Cardiac fibroblast (primary cell): ENCODE measurements around the gene BCAR3.

Experiments
- DNase-seq, 2 donors: peaks; one replicate each; pipeline versions ENCODE4 v3.0.0 to v3.0.0-alpha.2; 2010; ENCODE audit warnings: low read depth in 2 of 2
- H3K4me3 ChIP-seq, 2 donors: replicated peaks in 1 of 2; 1 replicate in 1 of 2; 2 replicates in 1 of 2; pipeline ENCODE4 v1.5.1; 2011; ENCODE audit warnings: low read depth in 2 of 2, low read length in 2 of 2, mild to moderate bottlenecking in 2 of 2, moderate library complexity in 1 of 2
- TF ChIP-seq, protein P1 (sequence below): IDR thresholded peaks from one replicate; pipeline ENCODE4 v1.5.1; 2011; ENCODE audit warnings: low read depth, mild to moderate bottlenecking, low read length, inconsistent platforms

Gene BCAR3

DNA sequence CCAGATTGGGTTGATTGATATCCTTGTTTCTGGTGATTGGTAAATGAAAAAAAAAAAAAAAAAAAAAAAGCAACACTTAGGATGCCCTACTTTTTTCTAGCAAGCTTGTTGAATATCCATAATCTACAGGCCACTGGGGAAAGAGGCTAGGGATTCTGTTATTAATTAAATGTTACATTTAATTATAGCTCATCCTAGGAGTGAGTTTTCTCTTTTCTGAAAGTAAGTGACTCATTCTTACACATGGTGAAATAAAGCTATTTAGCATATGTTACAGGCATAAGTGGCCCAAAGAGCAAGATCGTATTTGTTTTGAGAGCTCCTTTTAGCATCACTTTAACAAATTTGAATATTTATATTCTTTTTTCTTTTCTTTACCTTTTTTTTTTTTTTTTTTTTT lies 139.2 kb downstream of the BCAR3 start:
- DNase-seq, result no peak
- TF ChIP-seq, protein P1, sequence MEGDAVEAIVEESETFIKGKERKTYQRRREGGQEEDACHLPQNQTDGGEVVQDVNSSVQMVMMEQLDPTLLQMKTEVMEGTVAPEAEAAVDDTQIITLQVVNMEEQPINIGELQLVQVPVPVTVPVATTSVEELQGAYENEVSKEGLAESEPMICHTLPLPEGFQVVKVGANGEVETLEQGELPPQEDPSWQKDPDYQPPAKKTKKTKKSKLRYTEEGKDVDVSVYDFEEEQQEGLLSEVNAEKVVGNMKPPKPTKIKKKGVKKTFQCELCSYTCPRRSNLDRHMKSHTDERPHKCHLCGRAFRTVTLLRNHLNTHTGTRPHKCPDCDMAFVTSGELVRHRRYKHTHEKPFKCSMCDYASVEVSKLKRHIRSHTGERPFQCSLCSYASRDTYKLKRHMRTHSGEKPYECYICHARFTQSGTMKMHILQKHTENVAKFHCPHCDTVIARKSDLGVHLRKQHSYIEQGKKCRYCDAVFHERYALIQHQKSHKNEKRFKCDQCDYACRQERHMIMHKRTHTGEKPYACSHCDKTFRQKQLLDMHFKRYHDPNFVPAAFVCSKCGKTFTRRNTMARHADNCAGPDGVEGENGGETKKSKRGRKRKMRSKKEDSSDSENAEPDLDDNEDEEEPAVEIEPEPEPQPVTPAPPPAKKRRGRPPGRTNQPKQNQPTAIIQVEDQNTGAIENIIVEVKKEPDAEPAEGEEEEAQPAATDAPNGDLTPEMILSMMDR, result no peak
- H3K4me3 ChIP-seq, result no peak overlapping the region

GRCh38 chr1:93541045-93541444 lies 140.6 kb downstream of the BCAR3 start:
- TF ChIP-seq, protein P1, result no peak
- H3K4me3 ChIP-seq, result no peak overlapping the region
- DNase-seq, result no peak

DNA sequence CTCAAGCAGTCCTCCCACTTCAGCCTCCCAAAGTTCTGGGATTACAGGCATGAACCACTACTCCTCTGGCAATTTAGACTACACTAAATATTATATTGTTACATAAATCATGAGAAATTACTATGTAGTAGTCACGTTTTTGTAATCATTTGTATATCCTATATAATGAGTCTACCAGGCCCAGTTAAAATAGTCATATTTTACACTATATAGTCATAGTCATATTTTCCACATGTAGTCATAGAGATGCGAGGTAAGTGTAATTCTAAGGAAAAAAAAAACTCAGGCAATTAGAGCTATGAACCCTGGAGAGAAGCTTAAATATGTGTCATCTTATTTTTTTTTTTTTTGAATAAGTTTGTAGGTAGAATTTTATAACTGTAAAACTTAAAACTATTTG lies 143.7 kb downstream of the BCAR3 start:
- H3K4me3 ChIP-seq, result no peak overlapping the region
- peak in 1 of 2 donors; percentile 70 for DNase-seq
- TF ChIP-seq, protein P1, result no peak

DNA sequence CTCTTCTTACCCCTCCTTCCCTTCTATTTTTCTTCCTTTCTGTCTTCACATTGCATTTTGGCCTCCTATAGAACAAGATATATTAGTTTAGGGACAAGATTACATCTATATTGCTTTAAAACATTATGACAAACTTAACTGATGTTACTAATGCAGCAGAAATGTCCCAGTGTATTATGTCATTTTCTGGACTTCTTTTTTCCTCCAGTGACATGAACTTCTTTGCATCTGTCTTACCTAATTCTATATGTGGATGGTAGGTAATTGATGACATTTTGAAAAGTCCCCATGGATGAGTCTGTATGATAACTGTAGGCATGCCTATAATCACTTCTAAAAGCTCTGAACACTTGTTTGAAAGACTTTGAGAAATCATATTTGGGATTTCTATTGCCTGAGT lies 144.2 kb downstream of the BCAR3 start:
- peak in 1 of 2 donors; percentile 52 for DNase-seq
- no peak overlapping the region for H3K4me3 ChIP-seq
- TF ChIP-seq, protein P1, result no peak

- no peak for DNase-seq
Observed at GRCh38 chr1:93533677-93534076, 148.0 kb downstream of the BCAR3 start.

DNA sequence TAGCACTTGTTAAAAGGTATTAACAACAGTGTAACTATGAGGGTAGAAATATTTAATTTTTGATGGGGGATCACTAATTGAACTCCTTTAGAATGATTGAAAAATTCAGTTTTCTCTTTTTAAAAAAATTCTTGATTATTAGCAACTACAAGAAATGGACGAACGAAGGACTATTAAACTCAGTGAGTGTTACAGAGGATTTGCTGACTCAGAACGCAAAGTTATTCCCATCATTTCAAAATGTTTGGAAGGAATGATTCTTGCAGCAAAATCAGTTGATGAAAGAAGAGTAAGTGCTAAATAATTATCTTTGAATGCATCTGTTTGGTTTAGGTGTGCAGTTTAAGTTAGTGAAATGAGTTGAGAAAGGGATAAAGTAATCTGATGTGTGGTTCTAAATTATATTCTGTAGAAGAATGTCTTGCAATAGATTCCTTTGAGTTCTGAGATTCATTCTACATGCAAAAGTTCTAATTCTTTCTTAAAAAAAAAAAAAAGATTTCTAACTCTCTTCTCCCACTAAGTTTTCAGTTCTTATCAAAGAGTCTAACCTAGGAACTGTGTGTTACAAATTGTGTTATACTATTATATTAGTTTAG lies 148.8 kb downstream of the BCAR3 start:
- TF ChIP-seq, protein P1, result no peak
- no peak for DNase-seq

More at GRCh38 chr1:93533677-93534076, 148.0 kb downstream of the BCAR3 start:
- TF ChIP-seq, protein P1, result no peak
- H3K4me3 ChIP-seq, result no peak overlapping the region

DNA sequence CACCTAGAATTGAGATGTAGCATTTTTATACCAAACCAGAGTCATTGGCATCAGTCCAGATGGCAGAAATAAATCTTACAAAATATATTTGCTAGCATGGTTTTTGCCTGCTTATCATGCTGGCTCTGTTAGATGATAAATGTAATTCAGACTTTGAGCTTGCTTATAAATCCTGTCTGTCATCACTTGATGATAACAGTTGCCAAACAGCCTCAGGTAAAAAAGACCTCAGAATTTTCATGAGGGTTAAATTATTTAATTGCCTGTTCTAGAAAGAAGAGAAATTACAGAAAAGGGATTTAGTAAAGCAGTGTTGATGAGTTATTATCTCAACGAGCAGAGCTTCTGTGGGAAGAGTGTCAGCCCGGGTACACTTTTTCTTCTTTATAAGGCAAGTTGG lies 150.4 kb downstream of the BCAR3 start:
- no peak overlapping the region for H3K4me3 ChIP-seq
- TF ChIP-seq, protein P1, result no peak
- DNase-seq, result no peak

More for the DNA sequence above, 148.8 kb downstream of the BCAR3 start:
- H3K4me3 ChIP-seq, result no peak overlapping the region
